NK-92 treated with Interleukin-12 subunit alpha and Interleukin-12 subunit beta, amount 100 ng/mL, for 24 hours (cell line): ENCODE data around the gene CNTNAP4.

Experiments
- DNase-seq: peaks from one replicate; lab custom pipeline; 2025; lab: John Stamatoyannopoulos, UW

The CNTNAP4 gene

DNA sequence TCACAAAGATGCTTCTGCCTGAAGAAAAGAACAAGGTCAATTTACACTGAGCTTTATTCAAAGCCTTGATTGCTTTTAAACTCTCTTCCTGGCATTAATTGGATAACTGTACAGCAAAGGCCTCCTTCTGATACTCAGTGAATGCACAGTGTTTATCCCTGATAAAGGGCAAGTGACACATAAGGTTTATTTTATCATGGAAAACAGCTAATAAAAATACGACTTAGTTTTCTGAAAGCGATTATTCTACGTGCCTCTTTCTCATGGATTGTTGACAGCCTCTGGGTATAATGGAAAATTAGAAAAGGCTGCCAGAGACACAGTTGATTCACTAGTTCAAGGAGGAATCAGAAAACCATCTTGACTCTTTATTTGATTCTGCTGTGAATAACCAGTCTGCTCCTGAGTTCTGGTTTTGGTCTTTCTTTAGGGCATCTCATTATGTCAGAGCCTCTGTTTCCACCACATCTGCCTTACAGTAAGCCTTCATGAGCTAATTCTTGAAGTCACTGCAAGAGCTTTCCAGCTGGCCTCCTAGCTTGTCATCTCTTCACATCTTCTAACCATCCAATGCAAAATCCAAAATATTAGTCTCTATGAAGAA is 212.9 kb downstream of the CNTNAP4 start:
- DNase-seq = no peak

- no peak for DNase-seq
Observed at GRCh38 chr16:76500006-76500405, 222.8 kb downstream of the CNTNAP4 start.

- no peak for DNase-seq
Observed at GRCh38 chr16:76502063-76502462, 224.9 kb downstream of the CNTNAP4 start.

DNA sequence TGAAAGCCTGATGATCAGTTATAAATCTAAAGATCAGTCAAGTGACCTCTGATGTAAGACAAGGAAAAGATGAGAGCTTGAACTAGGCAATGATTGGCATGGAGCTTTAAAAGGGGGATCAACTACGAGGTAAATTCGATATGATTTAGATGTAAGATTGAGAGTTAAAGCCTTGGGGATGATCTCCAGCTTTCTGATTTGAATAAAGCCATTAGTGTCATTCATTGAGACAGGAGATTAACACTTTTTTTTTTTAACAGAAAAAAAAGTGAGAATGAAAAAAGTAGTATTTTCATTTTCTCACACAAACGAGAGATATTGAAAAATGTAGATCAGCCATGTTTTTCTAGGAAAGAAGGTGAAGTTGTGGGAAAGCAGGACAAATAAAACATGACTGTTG is 225.4 kb downstream of the CNTNAP4 start:
- no peak for DNase-seq

DNA sequence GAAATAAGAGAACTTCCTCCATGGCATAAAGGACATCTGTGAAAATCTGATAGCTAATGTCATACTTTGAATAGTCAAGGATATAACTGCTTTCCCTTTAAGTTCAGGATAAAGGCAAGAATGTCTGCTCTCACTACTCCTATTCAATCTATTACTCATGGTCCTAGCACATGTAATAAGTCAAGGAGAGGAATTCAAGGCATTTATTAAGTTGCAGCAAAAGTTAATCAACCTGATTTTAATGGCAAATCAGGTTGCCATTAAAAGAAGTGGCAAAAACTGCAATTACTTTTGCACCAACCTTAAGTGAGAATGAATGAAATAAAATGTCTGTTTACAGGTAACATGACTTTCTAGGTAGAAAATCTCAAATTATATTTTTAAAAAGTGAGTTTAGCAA is 225.9 kb downstream of the CNTNAP4 start:
- DNase-seq = no peak

- no peak for DNase-seq
Observed at GRCh38 chr16:76511203-76511602, 234.0 kb downstream of the CNTNAP4 start.

GRCh38 chr16:76518781-76519180 is 241.6 kb downstream of the CNTNAP4 start:
- no peak for DNase-seq

- DNase-seq = no peak
Observed at GRCh38 chr16:76524356-76524755, 247.2 kb downstream of the CNTNAP4 start.

DNA sequence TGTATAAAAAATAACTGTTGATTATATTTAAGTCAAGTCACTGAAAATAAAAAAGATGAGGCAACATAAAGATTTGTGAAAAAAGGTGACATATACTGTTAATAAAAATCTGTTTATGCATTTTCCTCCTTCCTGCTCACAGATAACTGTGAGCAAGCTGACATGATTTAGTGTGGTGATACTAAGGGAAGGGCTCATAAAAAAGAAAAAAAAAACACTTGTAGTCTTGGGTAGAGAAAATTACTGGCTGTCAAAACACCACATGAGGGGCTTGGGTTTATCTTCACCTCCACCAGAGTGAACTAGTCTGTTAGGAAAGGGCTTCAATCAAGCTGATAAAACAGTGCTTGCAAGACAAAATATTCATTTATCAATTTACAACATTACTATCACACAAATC is 247.6 kb downstream of the CNTNAP4 start:
- DNase-seq = no peak

- no peak for DNase-seq
Observed at GRCh38 chr16:76527244-76527643, 250.0 kb downstream of the CNTNAP4 start.

GRCh38 chr16:76529120-76529519 is 251.9 kb downstream of the CNTNAP4 start:
- DNase-seq = no peak

DNA sequence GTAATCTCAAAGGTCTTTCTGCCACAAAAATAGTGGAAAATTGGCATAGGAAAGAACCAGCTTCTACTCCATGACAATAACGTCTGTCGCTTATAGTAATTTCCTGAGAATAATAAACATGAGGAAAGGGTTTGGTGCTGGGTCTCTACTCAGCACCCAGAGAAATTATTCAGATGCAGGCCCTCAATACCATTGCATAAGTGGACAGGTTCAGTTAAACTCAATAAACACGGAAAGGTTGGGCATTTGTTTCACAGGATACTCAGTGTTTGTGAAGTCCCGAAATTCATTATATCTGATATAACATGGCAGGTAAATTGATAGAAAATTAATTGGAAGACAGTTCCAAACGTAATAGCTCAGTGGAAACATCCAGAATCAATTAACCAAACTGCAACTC is 254.0 kb downstream of the CNTNAP4 start:
- DNase-seq = no peak

- DNase-seq = no peak
Observed at GRCh38 chr16:76532188-76532973, 255.2 kb downstream of the CNTNAP4 start.

DNA sequence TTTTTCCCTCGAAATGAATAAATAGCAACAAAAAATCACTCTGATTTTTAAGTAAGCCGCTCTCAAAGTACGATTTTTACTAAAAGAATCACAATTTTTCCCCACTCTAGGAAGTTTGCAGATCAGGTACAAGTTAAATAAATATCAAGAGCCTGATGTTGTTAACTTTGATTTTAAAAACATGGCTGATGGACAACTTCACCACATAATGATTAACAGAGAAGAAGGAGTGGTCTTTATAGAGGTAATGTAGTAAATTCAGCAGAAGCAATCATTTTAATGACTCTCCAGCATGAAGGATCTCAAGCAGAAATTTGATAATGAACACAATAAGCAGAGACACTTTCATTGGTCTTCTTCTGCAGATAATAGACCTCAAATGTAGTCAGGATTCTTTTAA is 262.4 kb downstream of the CNTNAP4 start:
- DNase-seq = no peak

DNA sequence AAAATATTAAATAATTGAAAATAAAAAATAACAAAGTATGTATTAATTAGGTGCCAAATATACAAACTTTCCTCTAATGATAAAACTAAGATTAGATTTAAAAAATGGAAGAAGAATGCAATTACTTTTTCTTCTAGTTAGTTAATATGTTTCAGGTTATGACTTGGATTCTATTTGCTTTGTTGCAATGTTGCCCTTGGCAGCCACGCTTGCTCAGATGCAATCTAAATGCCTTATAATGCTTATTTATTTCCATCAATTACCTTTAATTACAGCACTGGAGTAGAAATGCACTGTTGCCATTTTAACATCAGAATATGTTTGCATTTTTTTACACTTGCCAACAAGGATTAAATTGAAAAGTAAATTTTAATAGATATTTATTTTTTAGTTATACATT is 263.9 kb downstream of the CNTNAP4 start:
- DNase-seq = no peak

DNA sequence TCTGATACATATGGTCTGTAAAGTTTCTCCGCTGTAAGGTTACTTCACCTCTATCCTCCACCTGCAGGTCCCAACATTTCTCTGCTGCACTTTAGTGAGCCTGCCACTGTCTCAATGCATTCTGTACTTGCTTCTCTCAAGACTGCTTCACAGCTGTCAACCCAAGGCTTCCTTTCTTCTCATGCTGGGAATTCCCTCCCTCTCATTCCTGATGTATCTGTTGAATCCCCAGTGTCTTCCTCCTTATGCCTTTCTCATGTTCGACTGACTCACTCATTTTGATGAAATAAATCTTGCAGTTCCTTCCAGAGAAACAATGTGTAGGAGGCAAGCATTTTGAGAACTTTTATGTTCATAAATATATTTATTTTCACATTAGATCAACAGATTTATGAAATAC is 288.3 kb downstream of the CNTNAP4 start:
- DNase-seq = no peak

DNA sequence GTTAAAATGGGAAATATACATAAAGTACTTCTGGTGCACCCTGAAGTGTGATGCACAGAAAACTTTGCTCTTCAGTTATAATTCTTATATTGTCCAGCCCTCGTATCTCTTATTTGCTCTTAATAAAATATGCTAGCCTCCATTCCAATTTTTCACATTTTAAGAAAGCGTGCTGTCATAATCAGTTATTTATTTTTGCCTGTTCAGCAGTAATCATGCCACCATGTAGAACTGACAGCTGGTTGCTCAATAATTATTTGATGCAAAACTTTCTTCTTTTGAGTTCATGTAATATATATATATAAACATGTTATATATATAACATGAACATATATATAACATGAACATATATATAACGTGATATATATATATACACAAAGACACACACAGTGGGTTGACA is 294.6 kb downstream of the CNTNAP4 start:
- no peak for DNase-seq

GRCh38 chr16:76573281-76573680 is 296.1 kb downstream of the CNTNAP4 start:
- DNase-seq = no peak

DNA sequence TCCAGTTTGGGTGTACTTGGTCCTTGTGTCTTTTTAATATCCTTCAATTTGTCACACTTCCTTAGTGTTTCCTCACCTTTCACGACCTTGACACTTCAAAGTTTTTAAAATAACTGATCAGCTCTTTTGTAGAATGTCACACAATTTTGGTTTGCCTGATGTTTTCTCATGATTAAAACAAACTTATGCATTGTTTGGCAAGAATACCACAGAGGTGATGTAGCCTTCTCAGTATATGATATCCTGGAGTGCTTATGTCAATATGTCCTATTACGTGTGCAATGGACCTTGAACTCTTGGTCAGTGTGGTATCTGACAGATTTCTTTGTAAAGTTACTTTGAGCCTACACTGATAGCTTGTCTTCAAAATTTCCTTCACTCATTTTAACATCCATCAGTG is 297.4 kb downstream of the CNTNAP4 start:
- no peak for DNase-seq

DNA sequence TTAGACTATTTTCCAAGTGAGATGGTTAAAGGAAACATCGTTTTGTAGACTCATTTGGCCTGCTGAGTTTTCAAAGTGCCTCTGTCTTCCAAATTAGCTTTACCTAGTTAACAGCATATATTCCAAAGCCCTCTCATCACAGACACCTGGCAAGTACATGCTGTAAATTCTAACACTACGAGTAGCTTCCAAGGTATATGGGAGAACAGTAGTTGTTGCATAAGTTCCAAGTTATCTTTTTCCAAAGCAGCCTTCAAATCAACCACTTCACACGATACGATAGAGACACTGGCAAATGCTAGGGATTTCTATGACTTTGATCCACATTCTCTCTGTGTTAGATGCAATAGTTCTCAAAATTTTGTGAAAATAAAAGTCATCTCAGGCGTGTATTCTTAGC is 299.3 kb downstream of the CNTNAP4 start:
- no peak for DNase-seq

GRCh38 chr16:76577003-76577402 is 299.8 kb downstream of the CNTNAP4 start:
- DNase-seq = no peak

DNA sequence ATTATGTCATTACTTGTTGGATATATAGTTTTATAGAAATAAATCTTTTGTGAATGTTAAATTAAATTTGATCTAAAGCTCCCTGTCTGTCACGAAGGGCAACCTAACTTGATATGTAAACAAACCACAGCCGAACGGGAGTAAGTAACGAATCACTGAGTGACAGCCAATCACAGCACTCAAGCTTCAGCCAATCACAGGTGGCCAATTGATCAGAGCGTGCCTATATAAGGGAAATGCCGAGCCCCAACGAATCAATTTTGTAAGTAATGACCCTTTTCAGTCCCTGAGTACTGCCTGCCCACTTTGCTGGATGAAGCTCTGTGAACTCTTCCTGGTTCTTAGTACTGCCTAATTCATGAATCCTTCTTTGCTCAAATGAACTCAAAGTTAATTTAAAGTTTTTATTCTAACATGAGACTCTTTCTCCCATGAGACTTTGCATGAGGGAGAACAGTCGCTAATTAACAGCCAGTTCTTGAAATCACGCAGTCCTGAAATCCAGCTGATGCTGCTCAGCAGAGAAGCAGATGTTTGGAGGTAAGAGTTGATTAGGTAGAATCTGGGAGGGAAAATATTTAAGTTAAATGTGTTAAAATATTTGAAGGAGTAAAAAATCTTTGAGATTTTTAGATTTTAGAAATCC is 302.2 kb downstream of the CNTNAP4 start:
- no peak for DNase-seq

- no peak for DNase-seq
Observed at GRCh38 chr16:76583466-76583865, 306.3 kb downstream of the CNTNAP4 start.
